Duodenal mucosa (tissue), 2 donors: ENCODE data around the gene SMIM20.
"Not testable (repeated sequence)": the region's sequence is repeated elsewhere in the genome, so short reads cannot be mapped to it uniquely, and the experiment has no call there.

Experiments used
- H3K27ac ChIP-seq: one replicate; pipeline ENCODE4 v1.7.0; 2013; ENCODE audit warnings: low read depth, low read length
- H3K27me3 ChIP-seq, 2 donors: one replicate each; pipeline ENCODE4 v1.7.0; 2013; ENCODE audit warnings: low read length in 2 of 2, control low read depth in 1 of 2; ENCODE audit not compliant: insufficient read depth in 2 of 2, control insufficient read depth in 1 of 2
- H3K36me3 ChIP-seq, 2 donors: one replicate each; pipeline ENCODE4 v1.7.0; 2013; ENCODE audit warnings: low read length in 2 of 2, control low read depth in 1 of 2; ENCODE audit not compliant: insufficient read depth in 2 of 2, control insufficient read depth in 1 of 2
- H3K4me1 ChIP-seq, 2 donors: one replicate each; pipeline ENCODE4 v1.7.0; 2013; ENCODE audit warnings: low read length in 2 of 2, control low read depth in 1 of 2; ENCODE audit not compliant: insufficient read depth in 2 of 2, control insufficient read depth in 1 of 2
- H3K4me3 ChIP-seq, 2 donors: one replicate each; pipeline ENCODE4 v1.7.0; 2013; ENCODE audit warnings: low read length in 2 of 2, low read depth in 1 of 2
- H3K9ac ChIP-seq, 2 donors: one replicate each; pipeline ENCODE4 v1.7.0; 2013; ENCODE audit warnings: low read length in 2 of 2, low read depth in 1 of 2
- H3K9me3 ChIP-seq, 2 donors: one replicate each; pipeline ENCODE4 v1.7.0; 2013; ENCODE audit warnings: low read length in 2 of 2, control low read depth in 1 of 2; ENCODE audit not compliant: control insufficient read depth in 1 of 2

Gene SMIM20

GRCh38 chr4:25890571-25891485 lies 23.2 kb upstream of the SMIM20 start:
- no peaks in the 10 kb centered on the region for H3K27me3 ChIP-seq
- no peak overlapping the region for H3K9ac ChIP-seq
- H3K9me3 ChIP-seq = no peaks in the 10 kb centered on the region
- H3K27ac ChIP-seq = no peak overlapping the region
- H3K4me3 ChIP-seq = no peak overlapping the region
- H3K4me1 ChIP-seq = no peaks in the 10 kb centered on the region
- no peaks in the 10 kb centered on the region for H3K36me3 ChIP-seq

GRCh38 chr4:25892796-25893195 lies 21.2 kb upstream of the SMIM20 start:
- Histone ChIP-seq H3K4me1 (no peaks in the 10 kb centered on the region), H3K4me3 (no peak overlapping the region), H3K27me3 (no peaks in the 10 kb centered on the region), H3K9ac (no peak overlapping the region), H3K27ac (no peak overlapping the region), H3K36me3 (no peaks in the 10 kb centered on the region), H3K9me3 (no peaks in the 10 kb centered on the region)

GRCh38 chr4:25896776-25897539 lies 17.1 kb upstream of the SMIM20 start:
- Histone ChIP-seq H3K9ac (no peak overlapping the region), H3K27ac (no peak overlapping the region), H3K9me3 (no peaks in the 10 kb centered on the region), H3K36me3 (no peaks in the 10 kb centered on the region), H3K4me3 (no peak overlapping the region), H3K4me1 (peaks cover 0 to 1% of the 10 kb centered on the region in 2 donors), H3K27me3 (no peaks in the 10 kb centered on the region)

- no peaks in the 10 kb centered on the region for H3K36me3 ChIP-seq
- H3K9ac ChIP-seq = no peak overlapping the region
- H3K27me3 ChIP-seq = no peaks in the 10 kb centered on the region
- no peak overlapping the region for H3K4me3 ChIP-seq
- no peak overlapping the region for H3K27ac ChIP-seq
- H3K4me1 ChIP-seq = peaks cover 9 to 10% of the 10 kb centered on the region in 2 donors
- H3K9me3 ChIP-seq = no peaks in the 10 kb centered on the region
Observed at GRCh38 chr4:25900310-25900709, 13.7 kb upstream of the SMIM20 start.

- no peaks in the 10 kb centered on the region for H3K9me3 ChIP-seq
- H3K36me3 ChIP-seq = no peaks in the 10 kb centered on the region
- no peak overlapping the region for H3K27ac ChIP-seq
- peaks cover 9 to 10% of the 10 kb centered on the region in 2 donors for H3K4me1 ChIP-seq
- no peak overlapping the region for H3K9ac ChIP-seq
- no peak overlapping the region for H3K4me3 ChIP-seq
- no peaks in the 10 kb centered on the region for H3K27me3 ChIP-seq
Observed at GRCh38 chr4:25901030-25901430, 13.0 kb upstream of the SMIM20 start.

- H3K9ac ChIP-seq = no peak overlapping the region
- H3K4me3 ChIP-seq = no peak overlapping the region
- no peak overlapping the region for H3K27ac ChIP-seq
- H3K36me3 ChIP-seq = no peaks in the 10 kb centered on the region
- peaks cover 9 to 10% of the 10 kb centered on the region in 2 donors for H3K4me1 ChIP-seq
- H3K9me3 ChIP-seq = no peaks in the 10 kb centered on the region
- no peaks in the 10 kb centered on the region for H3K27me3 ChIP-seq
Observed at GRCh38 chr4:25903900-25904747, 9.9 kb upstream of the SMIM20 start.

- Histone ChIP-seq H3K4me3 (no peak overlapping the region), H3K9ac (no peak overlapping the region), H3K27ac (no peak overlapping the region)
Observed at GRCh38 chr4:25904748-25905082, 9.3 kb upstream of the SMIM20 start.

GRCh38 chr4:25905371-25905770 lies 8.6 kb upstream of the SMIM20 start:
- H3K4me1 ChIP-seq = peaks cover 9 to 10% of the 10 kb centered on the region in 2 donors
- no peak overlapping the region for H3K27ac ChIP-seq
- H3K27me3 ChIP-seq = no peaks in the 10 kb centered on the region
- H3K36me3 ChIP-seq = no peaks in the 10 kb centered on the region
- H3K4me3 ChIP-seq = no peak overlapping the region
- no peaks in the 10 kb centered on the region for H3K9me3 ChIP-seq
- no peak overlapping the region for H3K9ac ChIP-seq

More at GRCh38 chr4:25904748-25905082, 9.3 kb upstream of the SMIM20 start:
- Histone ChIP-seq H3K4me1 (peaks cover 9 to 10% of the 10 kb centered on the region in 2 donors), H3K36me3 (no peaks in the 10 kb centered on the region), H3K27me3 (no peaks in the 10 kb centered on the region), H3K9me3 (no peaks in the 10 kb centered on the region)

GRCh38 chr4:25906113-25906512 lies 7.9 kb upstream of the SMIM20 start:
- not testable (repeated sequence) for H3K36me3 ChIP-seq, H3K9ac ChIP-seq
- H3K4me1 ChIP-seq = peaks cover 9 to 10% of the 10 kb centered on the region in 2 donors

More at GRCh38 chr4:25906113-25906512, 7.9 kb upstream of the SMIM20 start:
- not testable (repeated sequence) for H3K27me3 ChIP-seq, H3K4me3 ChIP-seq, H3K9me3 ChIP-seq, H3K27ac ChIP-seq
